K562 (cell line): ENCODE data around the gene SCN5A. TPM values are rescaled to one million over a fixed set of nuclear protein-coding genes. Genes with fewer than 3 reads are reported as not detected.
A peak's percentile ranks its signal among the peaks of the same experiment; 100 is the strongest.

ENCODE experiments used
- DPF2 ChIP-seq: fragments of 450-650 bp; IDR thresholded peaks from 2 replicates; pipeline ENCODE4 v1.6.1; 2016
- HNRNPK ChIP-seq: fragments of 200-400 bp; formaldehyde crosslinking; IDR thresholded peaks from one replicate; pipeline ENCODE4 v1.6.1; 2018; ENCODE audit warnings: mild to moderate bottlenecking, low read depth, low read length; ENCODE audit not compliant: poor library complexity, severe bottlenecking
- IFI16 ChIP-seq: fragments of 250-450 bp; sonication (Bioruptor Pico); IDR thresholded peaks from 2 replicates; pipeline ENCODE4 v2.1.2; 2022; ENCODE audit warnings: mild to moderate bottlenecking, inconsistent platforms
- RUNX1 ChIP-seq: sonication (generic); IDR thresholded peaks from 2 replicates; pipeline ENCODE4 v1.6.1; 2016; ENCODE audit warnings: antibody characterized with exemption, low read depth
- SPI1 ChIP-seq: IDR thresholded peaks from 2 replicates; pipeline ENCODE4 v1.6.1; 2011; ENCODE audit warnings: low read depth, low read length, control low read depth, borderline replicate concordance
- ZNF57 ChIP-seq: fragments of 450-650 bp; formaldehyde crosslinking; IDR thresholded peaks from 2 replicates; pipeline ENCODE4 v1.4.0; 2020; ENCODE audit warnings: mild to moderate bottlenecking, moderate library complexity
- polyA plus RNA-seq, 8 experiments: library from polyadenylated mRNA; depleted of rRNA in 4 of 8; stranded (reverse) in 5 of 8; unstranded in 3 of 8; fragments of >200 nt; fragmentation: Nextera tagmentation in 2 of 8; fragmentation: Illumina TruSeq in 1 of 8; extraction: Ambion mirVana in 2 of 8; extraction: Trizol in 1 of 8; gene quantifications; 2 replicates each; pipeline versions ENCODE4 v1.2.1 to v1.2.3, GENCODE V29; 2011 to 2014; ENCODE audit warnings: inconsistent platforms in 1 of 8, missing spikeins in 1 of 8
- total RNA-seq, 7 experiments: library from RNA; depleted of rRNA in 6 of 7; stranded (reverse); fragments of >200 nt in 6 of 7; fragmentation: Illumina TruSeq in 2 of 7; extraction: Trizol in 2 of 7; gene quantifications; 2 replicates each; pipeline versions ENCODE4 v1.2.1 to v1.2.3, GENCODE V29; 2011 to 2021; ENCODE audit warnings: low replicate concordance in 1 of 7
- TF ChIP-seq, protein P1 (sequence below), 3 experiments: IDR thresholded peaks in 2 of 3; conservative IDR thresholded peaks in 1 of 3; 2 replicates each; pipeline ENCODE4 v1.5.1; 2011 to 2012; ENCODE audit warnings: low read length in 3 of 3, mild to moderate bottlenecking in 3 of 3, control low read depth in 2 of 3, improper control_type of control experiment in 1 of 3, inconsistent platforms in 1 of 3, low read depth in 1 of 3, mixed read lengths in 1 of 3, moderate library complexity in 1 of 3; ENCODE audit not compliant: insufficient read depth in 2 of 3
- TF ChIP-seq, protein P2 (sequence below): sonication (generic); formaldehyde crosslinking; IDR thresholded peaks from 2 replicates; pipeline ENCODE4 v1.8.1; 2023; ENCODE audit warnings: mild to moderate bottlenecking, missing genetic modification reagents, moderate library complexity
- TF ChIP-seq, protein P3 (sequence below): fragments of 450-650 bp; IDR thresholded peaks from 2 replicates; pipeline ENCODE4 v1.6.1; 2016; ENCODE audit warnings: low read depth, mild to moderate bottlenecking, moderate library complexity
- TF ChIP-seq, protein P4 (sequence below), 2 experiments: fragments of 450-650 bp; formaldehyde crosslinking in 1 of 2; IDR thresholded peaks; 2 replicates each; pipeline versions ENCODE4 v1.4.0 to v1.6.1; 2014 to 2020; ENCODE audit warnings: mild to moderate bottlenecking in 2 of 2, borderline replicate concordance in 1 of 2, low read depth in 1 of 2

Gene SCN5A
- total and polyA plus RNA-seq, 9 of the 15 experiments (the other 6 are each of a cell fraction or from before 2014, with no cell fraction given) = 0.07 to 1.4 (median 0.21) TPM; not detected in 2

DNA sequence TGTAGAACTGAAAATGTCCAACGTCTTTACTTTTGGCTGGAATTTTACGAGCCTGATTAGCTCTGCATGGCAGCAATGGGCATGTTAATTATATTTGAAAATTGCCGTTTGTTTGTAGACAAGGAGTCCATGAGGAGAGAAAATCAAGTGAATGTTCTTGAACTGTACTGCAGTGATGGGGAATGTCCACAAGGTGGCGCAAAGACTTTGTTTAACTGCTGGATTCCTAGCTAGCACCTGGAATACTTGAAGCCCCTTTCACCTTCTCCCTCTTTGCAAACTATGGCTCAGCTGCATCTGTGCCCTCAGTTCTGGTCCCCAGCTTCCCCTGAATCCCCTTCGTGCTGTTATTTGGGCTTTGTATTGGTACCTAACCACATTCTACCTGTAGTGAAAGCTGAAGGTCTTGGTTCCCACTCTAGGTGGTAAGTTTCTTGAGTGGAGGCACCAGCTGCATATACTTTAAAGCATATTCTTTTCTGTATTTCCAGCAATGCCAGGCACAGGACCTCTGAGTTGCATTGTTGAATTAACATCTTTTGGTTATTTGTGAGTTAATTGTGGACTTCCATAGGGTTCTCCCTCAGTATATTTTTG, 128.0 kb downstream of the SCN5A start (continued):
- TF ChIP-seq, protein P1, sequence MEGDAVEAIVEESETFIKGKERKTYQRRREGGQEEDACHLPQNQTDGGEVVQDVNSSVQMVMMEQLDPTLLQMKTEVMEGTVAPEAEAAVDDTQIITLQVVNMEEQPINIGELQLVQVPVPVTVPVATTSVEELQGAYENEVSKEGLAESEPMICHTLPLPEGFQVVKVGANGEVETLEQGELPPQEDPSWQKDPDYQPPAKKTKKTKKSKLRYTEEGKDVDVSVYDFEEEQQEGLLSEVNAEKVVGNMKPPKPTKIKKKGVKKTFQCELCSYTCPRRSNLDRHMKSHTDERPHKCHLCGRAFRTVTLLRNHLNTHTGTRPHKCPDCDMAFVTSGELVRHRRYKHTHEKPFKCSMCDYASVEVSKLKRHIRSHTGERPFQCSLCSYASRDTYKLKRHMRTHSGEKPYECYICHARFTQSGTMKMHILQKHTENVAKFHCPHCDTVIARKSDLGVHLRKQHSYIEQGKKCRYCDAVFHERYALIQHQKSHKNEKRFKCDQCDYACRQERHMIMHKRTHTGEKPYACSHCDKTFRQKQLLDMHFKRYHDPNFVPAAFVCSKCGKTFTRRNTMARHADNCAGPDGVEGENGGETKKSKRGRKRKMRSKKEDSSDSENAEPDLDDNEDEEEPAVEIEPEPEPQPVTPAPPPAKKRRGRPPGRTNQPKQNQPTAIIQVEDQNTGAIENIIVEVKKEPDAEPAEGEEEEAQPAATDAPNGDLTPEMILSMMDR (IDR thresholded peaks at IDR 0.05 in 2 of 3, conservative IDR thresholded peaks at IDR 0.05 in 1 of 3; ENCODE audit: insufficient read depth in 2 of 3, low read depth in 1 of 3, low read length in 3 of 3) = peak; percentile 83 to 94 (median 91)
- no peak for TF ChIP-seq SPI1
- no peak for TF ChIP-seq HNRNPK
- TF ChIP-seq, protein P2, sequence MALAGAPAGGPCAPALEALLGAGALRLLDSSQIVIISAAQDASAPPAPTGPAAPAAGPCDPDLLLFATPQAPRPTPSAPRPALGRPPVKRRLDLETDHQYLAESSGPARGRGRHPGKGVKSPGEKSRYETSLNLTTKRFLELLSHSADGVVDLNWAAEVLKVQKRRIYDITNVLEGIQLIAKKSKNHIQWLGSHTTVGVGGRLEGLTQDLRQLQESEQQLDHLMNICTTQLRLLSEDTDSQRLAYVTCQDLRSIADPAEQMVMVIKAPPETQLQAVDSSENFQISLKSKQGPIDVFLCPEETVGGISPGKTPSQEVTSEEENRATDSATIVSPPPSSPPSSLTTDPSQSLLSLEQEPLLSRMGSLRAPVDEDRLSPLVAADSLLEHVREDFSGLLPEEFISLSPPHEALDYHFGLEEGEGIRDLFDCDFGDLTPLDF (CRISPR knock-in tag) = 0 out of 2 replicates have a peak, but pooled peaks have one; percentile 23
- TF ChIP-seq, protein P3, sequence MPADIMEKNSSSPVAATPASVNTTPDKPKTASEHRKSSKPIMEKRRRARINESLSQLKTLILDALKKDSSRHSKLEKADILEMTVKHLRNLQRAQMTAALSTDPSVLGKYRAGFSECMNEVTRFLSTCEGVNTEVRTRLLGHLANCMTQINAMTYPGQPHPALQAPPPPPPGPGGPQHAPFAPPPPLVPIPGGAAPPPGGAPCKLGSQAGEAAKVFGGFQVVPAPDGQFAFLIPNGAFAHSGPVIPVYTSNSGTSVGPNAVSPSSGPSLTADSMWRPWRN = no peak
- TF ChIP-seq ZNF57 (CRISPR knock-in tag) = no peak
- peak; percentile 21; the same call in 1 of the 2 replicates for TF ChIP-seq DPF2
- no peak for TF ChIP-seq IFI16
- TF ChIP-seq RUNX1 = no peak
- TF ChIP-seq, protein P4, sequence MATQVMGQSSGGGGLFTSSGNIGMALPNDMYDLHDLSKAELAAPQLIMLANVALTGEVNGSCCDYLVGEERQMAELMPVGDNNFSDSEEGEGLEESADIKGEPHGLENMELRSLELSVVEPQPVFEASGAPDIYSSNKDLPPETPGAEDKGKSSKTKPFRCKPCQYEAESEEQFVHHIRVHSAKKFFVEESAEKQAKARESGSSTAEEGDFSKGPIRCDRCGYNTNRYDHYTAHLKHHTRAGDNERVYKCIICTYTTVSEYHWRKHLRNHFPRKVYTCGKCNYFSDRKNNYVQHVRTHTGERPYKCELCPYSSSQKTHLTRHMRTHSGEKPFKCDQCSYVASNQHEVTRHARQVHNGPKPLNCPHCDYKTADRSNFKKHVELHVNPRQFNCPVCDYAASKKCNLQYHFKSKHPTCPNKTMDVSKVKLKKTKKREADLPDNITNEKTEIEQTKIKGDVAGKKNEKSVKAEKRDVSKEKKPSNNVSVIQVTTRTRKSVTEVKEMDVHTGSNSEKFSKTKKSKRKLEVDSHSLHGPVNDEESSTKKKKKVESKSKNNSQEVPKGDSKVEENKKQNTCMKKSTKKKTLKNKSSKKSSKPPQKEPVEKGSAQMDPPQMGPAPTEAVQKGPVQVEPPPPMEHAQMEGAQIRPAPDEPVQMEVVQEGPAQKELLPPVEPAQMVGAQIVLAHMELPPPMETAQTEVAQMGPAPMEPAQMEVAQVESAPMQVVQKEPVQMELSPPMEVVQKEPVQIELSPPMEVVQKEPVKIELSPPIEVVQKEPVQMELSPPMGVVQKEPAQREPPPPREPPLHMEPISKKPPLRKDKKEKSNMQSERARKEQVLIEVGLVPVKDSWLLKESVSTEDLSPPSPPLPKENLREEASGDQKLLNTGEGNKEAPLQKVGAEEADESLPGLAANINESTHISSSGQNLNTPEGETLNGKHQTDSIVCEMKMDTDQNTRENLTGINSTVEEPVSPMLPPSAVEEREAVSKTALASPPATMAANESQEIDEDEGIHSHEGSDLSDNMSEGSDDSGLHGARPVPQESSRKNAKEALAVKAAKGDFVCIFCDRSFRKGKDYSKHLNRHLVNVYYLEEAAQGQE (IDR thresholded peaks at IDR 0.05; ENCODE audit: borderline replicate concordance) = peak; percentile 79
- TF ChIP-seq, protein P4 (CRISPR knock-in tag; IDR thresholded peaks at IDR 0.05; ENCODE audit: low read depth) = no peak
